Neural cell (in vitro differentiated cells): Measurements from ENCODE around the gene RNF17. TPM values are rescaled to one million over a fixed set of nuclear protein-coding genes. Genes with fewer than 3 reads are reported as not detected.

Experiments used
- H2AFZ ChIP-seq: fragments of 200-600, 300-800 bp; sonication (generic), shearing (Covaris generic); 2 replicates; pipeline ENCODE4 v1.6.0; 2014; ENCODE audit warnings: low read depth, mild to moderate bottlenecking, antibody characterized with exemption, low read length, moderate library complexity
- H3F3A ChIP-seq: fragments of 200-600 bp; shearing (Covaris generic); 2 replicates; pipeline ENCODE4 v1.6.1; 2016; ENCODE audit warnings: mild to moderate bottlenecking, moderate library complexity, mixed read lengths, antibody characterized with exemption, low read length; ENCODE audit not compliant: insufficient read depth, poor library complexity, severe bottlenecking
- H3K27ac ChIP-seq: fragments of 200-600, 300-800 bp; sonication (generic), shearing (Covaris generic); 2 replicates; pipeline ENCODE4 v1.5.1; 2014; ENCODE audit warnings: mild to moderate bottlenecking, low read length, moderate library complexity
- H3K27me3 ChIP-seq: fragments of 300-800, 200-600 bp; sonication (generic), shearing (Covaris generic); 2 replicates; pipeline ENCODE4 v1.6.0; 2014; ENCODE audit warnings: mild to moderate bottlenecking, low read depth, low read length, moderate library complexity; ENCODE audit not compliant: insufficient read depth
- H3K36me3 ChIP-seq: fragments of 300-800, 200-600 bp; sonication (generic), shearing (Covaris generic); 2 replicates; pipeline ENCODE4 v1.5.1; 2014; ENCODE audit warnings: mild to moderate bottlenecking, antibody characterized with exemption, low read length, moderate library complexity; ENCODE audit not compliant: insufficient read depth
- H3K4me2 ChIP-seq: fragments of 300-800, 200-600 bp; sonication (generic), shearing (Covaris generic); 2 replicates; pipeline ENCODE4 v1.6.0; 2014; ENCODE audit warnings: mild to moderate bottlenecking, low read length
- H3K4me3 ChIP-seq: fragments of 300-800, 200-600 bp; sonication (generic), shearing (Covaris generic); 2 replicates; pipeline ENCODE4 v1.5.1; 2014; ENCODE audit warnings: mild to moderate bottlenecking, low read length, moderate library complexity
- H3K79me2 ChIP-seq: fragments of 200-600 bp; shearing (Covaris generic); replicated peaks from 2 replicates; pipeline ENCODE4 v1.6.0; 2014; ENCODE audit warnings: mild to moderate bottlenecking, low read length, moderate library complexity; ENCODE audit not compliant: insufficient read depth
- H3K9ac ChIP-seq: fragments of 300-800, 200-600 bp; sonication (generic), shearing (Covaris generic); 2 replicates; pipeline ENCODE4 v1.6.1; 2016; ENCODE audit warnings: mild to moderate bottlenecking, low read length, mixed read lengths
- H3K9me2 ChIP-seq: fragments of 200-600 bp; shearing (Covaris generic); 2 replicates; pipeline ENCODE4 v1.6.1; 2016; ENCODE audit warnings: mild to moderate bottlenecking, low read length, mixed read lengths; ENCODE audit not compliant: insufficient read depth
- H3K9me3 ChIP-seq: fragments of 200-600, 300-800 bp; sonication (generic), shearing (Covaris generic); 2 replicates; pipeline ENCODE4 v1.6.1; 2016; ENCODE audit warnings: mild to moderate bottlenecking, mixed run types, low read length, moderate library complexity, mixed read lengths
- H4K20me1 ChIP-seq: fragments of 200-600 bp; shearing (Covaris generic); 2 replicates; pipeline ENCODE4 v1.6.1; 2016; ENCODE audit warnings: mild to moderate bottlenecking, mixed run types; ENCODE audit not compliant: insufficient read depth
- CTCF ChIP-seq: fragments of 450-650 bp; IDR thresholded peaks from 2 replicates; pipeline ENCODE4 v1.5.1; 2014; ENCODE audit warnings: antibody characterized with exemption, mild to moderate bottlenecking, moderate library complexity; ENCODE audit not compliant: poor library complexity, severe bottlenecking
- EP300 ChIP-seq: fragments of 450-650 bp; conservative IDR thresholded peaks from 2 replicates; pipeline ENCODE4 v1.6.1; 2014; ENCODE audit warnings: antibody characterized with exemption, mild to moderate bottlenecking, moderate library complexity; ENCODE audit not compliant: poor library complexity, severe bottlenecking
- EZH2 ChIP-seq: fragments of 200-600, 300-800 bp; shearing (Covaris generic), sonication (generic); IDR thresholded peaks from 2 replicates; pipeline ENCODE4 v1.6.1; 2014; ENCODE audit warnings: antibody characterized with exemption, low read length, borderline replicate concordance, mild to moderate bottlenecking; ENCODE audit not compliant: insufficient read depth, poor library complexity, severe bottlenecking
- MXI1 ChIP-seq: fragments of 450-650 bp; conservative IDR thresholded peaks from 2 replicates; pipeline ENCODE4 v1.6.1; 2014; ENCODE audit warnings: antibody characterized with exemption, mild to moderate bottlenecking; ENCODE audit not compliant: poor library complexity, severe bottlenecking
- POLR2AphosphoS5 ChIP-seq: IDR thresholded peaks from 2 replicates; pipeline ENCODE4 v1.6.1; 2012
- RAD21 ChIP-seq: fragments of 450-650 bp; conservative IDR thresholded peaks from 2 replicates; pipeline ENCODE4 v1.6.1; 2014; ENCODE audit warnings: antibody characterized with exemption, mild to moderate bottlenecking, moderate library complexity
- REST ChIP-seq: IDR thresholded peaks from 2 replicates; pipeline ENCODE4 v1.6.1; 2012; ENCODE audit warnings: borderline replicate concordance
- SMC3 ChIP-seq: fragments of 450-650 bp; conservative IDR thresholded peaks from 2 replicates; pipeline ENCODE4 v1.6.1; 2014; ENCODE audit warnings: antibody characterized with exemption, mild to moderate bottlenecking, moderate library complexity; ENCODE audit not compliant: poor library complexity
- TAF1 ChIP-seq: IDR thresholded peaks from 2 replicates; pipeline ENCODE4 v1.6.1; 2012; ENCODE audit warnings: low read depth
- polyA plus RNA-seq: library from polyadenylated mRNA; depleted of rRNA; stranded (reverse); fragments of >200 nt; gene quantifications from 2 replicates; pipeline ENCODE4 v1.2.3, GENCODE V29; 2014

RNF17 gene
- polyA plus RNA-seq, 1 donor from 2014 or later = not detected

- Histone ChIP-seq H3K9me2 (no peaks in the 10 kb centered on the region), H4K20me1 (no peaks in the 10 kb centered on the region), H3K9ac (no peak overlapping the region), H3K4me3 (no peak overlapping the region), H2AFZ (no peak overlapping the region), H3K27ac (no peak overlapping the region), H3K79me2 (peaks cover 18% of the 10 kb centered on the region), H3K9me3 (no peaks in the 10 kb centered on the region), H3K27me3 (no peaks in the 10 kb centered on the region), H3F3A (no peaks in the 10 kb centered on the region), H3K4me2 (no peak overlapping the region), H3K36me3 (no peaks in the 10 kb centered on the region)
- TF ChIP-seq RAD21 (no peak), TAF1 (no peak), EP300 (no peak), SMC3 (no peak), EZH2 (no peak), MXI1 (no peak), CTCF (no peak), REST (no peak), POLR2AphosphoS5 (no peak)
Observed at GRCh38 chr13:24925318-24926231, 161.6 kb downstream of the RNF17 start.

GRCh38 chr13:24927810-24928404 lies 163.9 kb downstream of the RNF17 start:
- H3K79me2 ChIP-seq = no peaks in the 10 kb centered on the region
- H3K9me2 ChIP-seq = no peaks in the 10 kb centered on the region
- H3K27me3 ChIP-seq = peaks cover 17% of the 10 kb centered on the region
- H3F3A ChIP-seq = no peaks in the 10 kb centered on the region
- TF ChIP-seq REST (no peak), MXI1 (no peak), EP300 (no peak), RAD21 (no peak), CTCF (no peak)
- no peak overlapping the region for H3K4me3 ChIP-seq
- no peak overlapping the region for H3K4me2 ChIP-seq
- no peaks in the 10 kb centered on the region for H3K9me3 ChIP-seq
- no peak overlapping the region for H3K27ac ChIP-seq
- H2AFZ ChIP-seq = no peak overlapping the region
- no peaks in the 10 kb centered on the region for H4K20me1 ChIP-seq
- no peaks in the 10 kb centered on the region for H3K36me3 ChIP-seq
- no peak overlapping the region for H3K9ac ChIP-seq
